Esophagus muscularis mucosa (tissue), 4 donors: Measurements from ENCODE around the gene SAMD4B. TPM values are rescaled to one million over a fixed set of nuclear protein-coding genes. Genes with fewer than 3 reads are reported as not detected.
"Not testable (repeated sequence)": the region's sequence is repeated elsewhere in the genome, so short reads cannot be mapped to it uniquely, and the experiment has no call there.

ENCODE experiments used
- DNase-seq: peaks from one replicate; pipeline ENCODE4 v3.0.0-alpha.2; 2017; ENCODE audit errors: extremely low spot score
- H3K27ac ChIP-seq, 4 donors: fragments of 200-600 bp; sonication (generic); replicated peaks in 1 of 4; 1 replicate in 3 of 4; 2 replicates in 1 of 4; pipeline ENCODE4 v1.5.1; 2016 to 2019; ENCODE audit warnings: mild to moderate bottlenecking in 1 of 4
- H3K27me3 ChIP-seq, 4 donors: fragments of 200-600 bp; sonication (generic); one replicate each; pipeline versions ENCODE4 v1.5.1 to v1.6.0; 2016 to 2019
- H3K36me3 ChIP-seq, 4 donors: fragments of 200-600 bp; sonication (generic); one replicate each; pipeline ENCODE4 v1.5.1; 2016 to 2019
- H3K4me1 ChIP-seq, 4 donors: fragments of 200-600 bp; sonication (generic); one replicate each; pipeline ENCODE4 v1.5.1; 2016 to 2019
- H3K4me3 ChIP-seq, 4 donors: fragments of 200-600 bp; sonication (generic); 1 replicate in 2 of 4; 2 replicates in 2 of 4; pipeline ENCODE4 v1.5.1; 2016 to 2019; ENCODE audit warnings: mild to moderate bottlenecking in 4 of 4, moderate library complexity in 1 of 4
- H3K9me3 ChIP-seq, 4 donors: fragments of 200-600 bp; sonication (generic); 1 replicate in 3 of 4; 2 replicates in 1 of 4; pipeline ENCODE4 v1.5.1; 2016 to 2019
- EP300 ChIP-seq: sonication (generic); formaldehyde crosslinking; IDR thresholded peaks from one replicate; pipeline ENCODE4 v1.6.1; 2017; ENCODE audit warnings: antibody characterized with exemption
- POLR2A ChIP-seq: fragments of 450-650 bp; IDR thresholded peaks from one replicate; pipeline ENCODE4 v1.6.1; 2017; ENCODE audit warnings: antibody characterized with exemption, moderate library complexity, mild to moderate bottlenecking, low read depth
- POLR2AphosphoS5 ChIP-seq, 2 donors: sonication (generic); formaldehyde crosslinking; IDR thresholded peaks; one replicate each; pipeline ENCODE4 v1.6.1; 2017; ENCODE audit warnings: antibody characterized with exemption in 2 of 2
- WGBS: methylation state at CpG from one replicate; pipeline ENCODE4 v1.1.5; 2018; 5-methylcytosine and 5-hydroxymethylcytosine counted together
- intact Hi-C: fragments of 100-400 bp; cut with DNase I; formaldehyde crosslinking; loops from one replicate; pipeline ENCODE4 v1.15.1; 2023
- total RNA-seq, 4 donors: library from RNA; depleted of rRNA; stranded (reverse); fragments of >200 nt; gene quantifications; one replicate each; pipeline versions ENCODE4 v1.1.0 to v1.2.1, GENCODE V29; 2016
- TF ChIP-seq, protein P1 (sequence below), 3 experiments: fragments of 200-600 bp in 2 of 3; fragments of 450-650 bp in 1 of 3; sonication (generic) in 2 of 3; IDR thresholded peaks; one replicate each; pipeline ENCODE4 v1.5.1; 2017 to 2019; ENCODE audit warnings: antibody characterized with exemption in 3 of 3, mild to moderate bottlenecking in 2 of 3, moderate library complexity in 1 of 3

Gene SAMD4B
- total RNA-seq, 4 donors from 2014 or later, result 59.8 to 138 (median 104) TPM

DNA sequence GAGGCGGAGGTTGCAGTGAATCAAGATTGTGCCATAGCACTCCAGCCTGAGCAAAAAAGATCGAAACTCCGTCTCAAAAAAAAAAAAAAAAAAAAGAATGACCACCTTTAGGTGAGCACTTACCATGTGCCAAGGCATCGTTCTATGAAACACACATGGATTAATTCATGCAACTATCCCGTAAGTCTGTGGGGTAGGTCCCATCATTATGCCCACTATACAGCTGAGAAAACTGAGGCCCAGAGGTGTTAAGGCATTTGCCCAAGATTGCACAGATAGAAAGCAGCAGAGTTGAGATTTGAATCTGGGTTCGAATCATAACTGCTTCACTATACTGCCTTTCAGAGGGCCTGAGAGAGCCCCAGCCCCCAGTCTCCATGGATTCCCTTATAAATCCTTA is 8.7 kb upstream of the SAMD4B start:
- Histone ChIP-seq H3K4me3 (no peak overlapping the region), H3K27me3 (peaks cover 0 to 11% (median 0%) of the 10 kb centered on the region in 4 donors), H3K27ac (no peak overlapping the region), H3K4me1 (peaks cover 0 to 4% (median 0%) of the 10 kb centered on the region in 4 donors), H3K36me3 (no peaks in the 10 kb centered on the region), H3K9me3 (no peaks in the 10 kb centered on the region)
- intact Hi-C loops, result no loop called here
- WGBS, result 90% methylated on average over 6 of the region's 6 CpGs
- no peak for DNase-seq
- no peak for TF ChIP-seq EP300
- no peak for TF ChIP-seq POLR2A
- TF ChIP-seq, protein P1, sequence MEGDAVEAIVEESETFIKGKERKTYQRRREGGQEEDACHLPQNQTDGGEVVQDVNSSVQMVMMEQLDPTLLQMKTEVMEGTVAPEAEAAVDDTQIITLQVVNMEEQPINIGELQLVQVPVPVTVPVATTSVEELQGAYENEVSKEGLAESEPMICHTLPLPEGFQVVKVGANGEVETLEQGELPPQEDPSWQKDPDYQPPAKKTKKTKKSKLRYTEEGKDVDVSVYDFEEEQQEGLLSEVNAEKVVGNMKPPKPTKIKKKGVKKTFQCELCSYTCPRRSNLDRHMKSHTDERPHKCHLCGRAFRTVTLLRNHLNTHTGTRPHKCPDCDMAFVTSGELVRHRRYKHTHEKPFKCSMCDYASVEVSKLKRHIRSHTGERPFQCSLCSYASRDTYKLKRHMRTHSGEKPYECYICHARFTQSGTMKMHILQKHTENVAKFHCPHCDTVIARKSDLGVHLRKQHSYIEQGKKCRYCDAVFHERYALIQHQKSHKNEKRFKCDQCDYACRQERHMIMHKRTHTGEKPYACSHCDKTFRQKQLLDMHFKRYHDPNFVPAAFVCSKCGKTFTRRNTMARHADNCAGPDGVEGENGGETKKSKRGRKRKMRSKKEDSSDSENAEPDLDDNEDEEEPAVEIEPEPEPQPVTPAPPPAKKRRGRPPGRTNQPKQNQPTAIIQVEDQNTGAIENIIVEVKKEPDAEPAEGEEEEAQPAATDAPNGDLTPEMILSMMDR (IDR thresholded peaks at IDR 0.05), result no peak

DNA sequence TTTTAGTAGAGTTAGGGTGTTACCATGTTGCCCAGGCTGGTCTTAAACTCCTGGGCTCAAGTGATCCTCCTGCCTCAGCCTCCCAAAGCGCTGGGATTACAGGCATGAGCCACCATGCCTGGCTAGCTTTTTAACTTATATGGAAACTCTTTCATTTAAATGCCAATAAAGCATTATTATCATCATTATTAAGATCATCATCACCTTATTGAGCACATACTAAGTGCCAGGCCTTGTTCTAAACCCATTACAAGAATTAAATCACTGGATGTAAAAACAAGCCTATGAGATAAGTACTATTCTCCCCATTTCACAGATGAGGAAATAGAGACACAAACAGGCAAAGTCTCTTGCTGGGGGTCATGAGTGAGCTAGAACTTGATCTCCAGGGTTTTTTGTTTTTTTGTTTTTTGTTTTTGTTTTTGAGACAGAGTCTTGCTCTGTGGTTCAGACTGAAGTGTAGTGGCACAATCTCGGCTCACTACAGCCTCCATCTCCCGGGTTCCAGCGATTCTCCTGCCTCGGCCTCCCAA is 7.7 kb upstream of the SAMD4B start:
- Histone ChIP-seq H3K4me1 (peaks cover 0 to 4% (median 0%) of the 10 kb centered on the region in 4 donors), H3K9me3 (no peaks in the 10 kb centered on the region), H3K36me3 (no peaks in the 10 kb centered on the region), H3K27me3 (peaks cover 0 to under 1% (median 0%) of the 10 kb centered on the region in 4 donors), H3K27ac (no peak overlapping the region), H3K4me3 (peak overlapping the region in 3 of 4 donors; percentile 41 to 58 (median 44))
- no peak for TF ChIP-seq POLR2AphosphoS5 (IDR thresholded peaks at IDR 0.05)
- TF ChIP-seq EP300, result no peak
- TF ChIP-seq POLR2A, result no peak
- TF ChIP-seq, protein P1 (IDR thresholded peaks at IDR 0.05), result no peak
- intact Hi-C loops, result no loop called here
- no peak for DNase-seq
- 90% methylated on average over 5 of the region's 5 CpGs for WGBS

DNA sequence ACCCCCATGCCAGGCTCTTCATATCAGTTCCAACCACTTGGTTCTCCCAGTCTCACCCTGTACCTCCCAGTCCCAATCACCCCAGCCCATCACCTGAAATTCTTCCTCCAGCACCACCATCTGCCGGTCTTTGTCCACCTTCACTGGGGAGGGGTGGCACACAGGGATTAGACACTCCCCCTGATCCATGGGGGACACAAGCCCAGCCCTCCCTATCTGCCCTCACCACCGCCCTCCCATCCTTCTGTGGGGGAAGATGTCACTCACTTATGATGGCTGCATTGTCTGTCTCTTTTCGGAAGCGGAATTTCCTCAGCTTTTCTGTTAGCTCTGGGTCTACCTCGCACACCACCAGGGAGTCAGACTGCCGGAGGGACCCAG is 7.1 kb upstream of the SAMD4B start:
- peaks cover 0 to 6% (median 0%) of the 10 kb centered on the region in 4 donors for H3K4me1 ChIP-seq
- no peak for DNase-seq
- no peaks in the 10 kb centered on the region for H3K36me3 ChIP-seq
- no peaks in the 10 kb centered on the region for H3K9me3 ChIP-seq
- H3K27me3 ChIP-seq, result no peaks in the 10 kb centered on the region
- TF ChIP-seq POLR2AphosphoS5 (IDR thresholded peaks at IDR 0.05) (no peak), EP300 (no peak), POLR2A (no peak)
- TF ChIP-seq, protein P1 (IDR thresholded peaks at IDR 0.05), result no peak
- peak overlapping the region; percentile 41 to 58 (median 43) for H3K4me3 ChIP-seq
- H3K27ac ChIP-seq, result peak overlapping the region; percentile 42 to 75 (median 54)
- WGBS, result 78% methylated on average over 6 of the region's 6 CpGs
- intact Hi-C loops, result no loop called here

DNA sequence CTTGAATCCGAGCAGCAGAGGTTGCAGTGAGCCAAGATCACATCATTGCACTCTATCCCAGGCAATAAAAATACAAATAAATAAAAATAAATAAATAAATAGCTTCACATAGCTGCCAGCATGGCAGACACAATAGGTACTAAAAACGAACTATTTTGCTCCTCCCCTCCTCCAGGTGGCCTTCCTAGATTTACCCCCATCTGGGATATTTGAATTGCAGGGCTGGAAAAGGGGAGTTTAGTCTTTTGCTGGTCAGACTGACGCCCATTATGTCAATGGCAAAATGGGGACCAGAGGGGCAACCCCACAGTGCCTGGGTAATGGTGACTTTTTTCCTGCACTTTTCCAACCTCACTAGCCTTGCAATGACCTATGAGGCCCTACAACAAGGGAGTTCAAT is 5.7 kb upstream of the SAMD4B start:
- H3K9me3 ChIP-seq, result no peaks in the 10 kb centered on the region
- no peaks in the 10 kb centered on the region for H3K36me3 ChIP-seq
- H3K4me1 ChIP-seq, result peaks cover 6 to 18% (median 12%) of the 10 kb centered on the region in 4 donors
- peak overlapping the region in 3 of 4 donors; percentile 42 to 52 (median 50) for H3K27ac ChIP-seq
- H3K4me3 ChIP-seq, result no peak overlapping the region
- H3K27me3 ChIP-seq, result no peaks in the 10 kb centered on the region
- 70% methylated on average over 3 of the region's 3 CpGs for WGBS
- no peak for DNase-seq
- intact Hi-C loops, result no loop called here
- TF ChIP-seq EP300 (no peak), POLR2A (no peak)
- TF ChIP-seq, protein P1 (IDR thresholded peaks at IDR 0.05), result no peak

DNA sequence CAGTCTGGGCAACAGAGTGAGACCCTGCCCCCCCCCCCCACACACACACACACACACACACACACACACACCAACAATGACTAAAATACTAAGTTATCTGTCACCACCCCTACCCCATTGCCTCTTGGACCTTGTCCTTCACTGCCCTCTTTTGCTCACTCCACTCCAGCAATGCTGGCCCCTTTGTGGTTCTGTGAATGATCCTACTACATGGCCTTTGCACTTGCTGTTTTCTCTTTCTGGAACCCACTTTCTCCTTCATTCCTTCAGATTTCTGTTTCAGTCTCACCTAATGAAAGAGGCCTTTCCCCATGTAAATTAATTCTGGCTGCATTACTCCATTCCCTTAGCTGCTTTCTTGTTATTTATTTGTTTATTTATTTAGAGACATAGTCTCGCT is 2.5 kb upstream of the SAMD4B start:
- no peak for TF ChIP-seq POLR2AphosphoS5 (IDR thresholded peaks at IDR 0.05)
- TF ChIP-seq, protein P1 (IDR thresholded peaks at IDR 0.05), result no peak
- no peak for TF ChIP-seq POLR2A
- no peak for TF ChIP-seq EP300
- peaks cover 22 to 37% (median 33%) of the 10 kb centered on the region in 4 donors for H3K4me1 ChIP-seq
- H3K9me3 ChIP-seq, result no peaks in the 10 kb centered on the region
- no peak for DNase-seq
- H3K4me3 ChIP-seq, result no peak overlapping the region
- 95% methylated on average over 1 of the region's 1 CpG for WGBS
- H3K27ac ChIP-seq, result no peak overlapping the region
- no peaks in the 10 kb centered on the region for H3K36me3 ChIP-seq
- intact Hi-C loops, result loop anchor here (10.0 kb wide), 2 partner anchors 85 to 195 kb away; partner anchors contain the start of gene EID2B
- no peaks in the 10 kb centered on the region for H3K27me3 ChIP-seq

DNA sequence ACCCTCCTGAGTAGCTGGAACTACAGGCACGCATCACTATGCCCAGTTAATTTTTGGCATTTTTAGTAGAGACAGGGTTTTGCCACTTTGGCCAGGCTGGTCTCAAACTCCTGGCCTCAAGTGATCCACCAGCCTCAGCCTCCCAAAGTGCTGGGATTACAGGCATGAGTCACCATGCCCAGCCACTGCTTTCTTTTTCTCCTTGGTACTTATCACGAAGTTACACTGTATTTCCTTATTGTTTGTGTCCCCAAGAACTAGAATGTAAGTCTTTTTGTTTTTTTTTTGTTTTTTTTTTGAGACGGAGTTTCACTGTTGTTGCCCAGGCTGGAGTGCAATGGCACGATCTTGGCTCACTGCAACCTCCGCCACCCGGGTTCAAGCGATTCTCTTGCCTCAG is 2.1 kb upstream of the SAMD4B start:
- peaks cover 23 to 42% (median 38%) of the 10 kb centered on the region in 4 donors for H3K4me1 ChIP-seq
- 88% methylated on average over 7 of the region's 7 CpGs for WGBS
- H3K4me3 ChIP-seq, H3K36me3 ChIP-seq, H3K9me3 ChIP-seq, H3K27ac ChIP-seq, H3K27me3 ChIP-seq, DNase-seq: not testable (repeated sequence)
- intact Hi-C loops, result loop anchor here (10.0 kb wide), 2 partner anchors 85 to 195 kb away; partner anchors contain the start of gene EID2B
